NB4 (cell line): Measurements from ENCODE around the gene PACS1.
A peak's percentile ranks its signal among the peaks of the same experiment; 100 is the strongest.

ENCODE experiments used
- DNase-seq: peaks from one replicate; pipeline ENCODE4 v3.0.0; 2010; ENCODE audit warnings: low read depth
- H3K4me3 ChIP-seq: one replicate; pipeline ENCODE4 v1.5.1; 2011; ENCODE audit warnings: mild to moderate bottlenecking, low read depth, low read length, moderate library complexity
- CTCF ChIP-seq: IDR thresholded peaks from one replicate; pipeline ENCODE4 v1.5.1; 2012; ENCODE audit warnings: low read depth, low read length
- MYC ChIP-seq: IDR thresholded peaks from 2 replicates; pipeline ENCODE4 v1.6.1; 2011; ENCODE audit warnings: low read depth, low read length
- POLR2A ChIP-seq: IDR thresholded peaks from 2 replicates; pipeline ENCODE4 v1.6.1; 2011; ENCODE audit warnings: mild to moderate bottlenecking; ENCODE audit not compliant: insufficient read length; ENCODE audit errors: extremely low read depth
- TF ChIP-seq, protein P1 (sequence below): IDR thresholded peaks from 2 replicates; pipeline ENCODE4 v1.6.1; 2011; ENCODE audit warnings: low read depth, low read length

PACS1 gene

DNA sequence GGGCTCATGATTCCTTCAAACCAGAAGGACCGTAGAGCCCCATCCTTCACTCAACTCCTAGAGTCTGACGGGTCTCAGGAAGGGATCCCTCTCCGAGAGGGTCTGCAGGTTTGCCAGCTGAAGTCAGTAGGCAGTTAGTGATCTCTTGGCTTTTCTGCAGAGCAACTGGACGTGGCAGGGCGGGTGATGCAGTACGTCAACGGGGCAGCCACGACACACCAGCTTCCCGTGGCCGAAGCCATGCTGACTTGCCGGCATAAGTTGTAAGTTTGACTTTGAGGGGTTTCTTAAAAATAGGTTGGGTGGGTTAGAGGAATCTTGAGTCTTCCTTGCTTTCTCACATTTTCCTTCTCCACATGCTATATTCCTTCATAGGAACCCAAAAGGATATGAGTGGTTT lies 165.1 kb downstream of the PACS1 start:
- DNase-seq = no peak
- no peak overlapping the region for H3K4me3 ChIP-seq
- TF ChIP-seq CTCF (no peak), POLR2A (no peak), MYC (no peak)
- TF ChIP-seq, protein P1, sequence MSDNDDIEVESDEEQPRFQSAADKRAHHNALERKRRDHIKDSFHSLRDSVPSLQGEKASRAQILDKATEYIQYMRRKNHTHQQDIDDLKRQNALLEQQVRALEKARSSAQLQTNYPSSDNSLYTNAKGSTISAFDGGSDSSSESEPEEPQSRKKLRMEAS = no peak

GRCh38 chr11:66237867-66238266 lies 167.8 kb downstream of the PACS1 start:
- TF ChIP-seq POLR2A (no peak), MYC (no peak), CTCF (no peak)
- TF ChIP-seq, protein P1 = no peak
- DNase-seq = no peak
- no peak overlapping the region for H3K4me3 ChIP-seq

- peak; percentile 49 for DNase-seq
- H3K4me3 ChIP-seq = no peak overlapping the region
- TF ChIP-seq MYC = no peak
- no peak for TF ChIP-seq CTCF
- TF ChIP-seq POLR2A = no peak
- TF ChIP-seq, protein P1 = no peak
Measured at GRCh38 chr11:66238786-66239413, 168.8 kb downstream of the PACS1 start.

DNA sequence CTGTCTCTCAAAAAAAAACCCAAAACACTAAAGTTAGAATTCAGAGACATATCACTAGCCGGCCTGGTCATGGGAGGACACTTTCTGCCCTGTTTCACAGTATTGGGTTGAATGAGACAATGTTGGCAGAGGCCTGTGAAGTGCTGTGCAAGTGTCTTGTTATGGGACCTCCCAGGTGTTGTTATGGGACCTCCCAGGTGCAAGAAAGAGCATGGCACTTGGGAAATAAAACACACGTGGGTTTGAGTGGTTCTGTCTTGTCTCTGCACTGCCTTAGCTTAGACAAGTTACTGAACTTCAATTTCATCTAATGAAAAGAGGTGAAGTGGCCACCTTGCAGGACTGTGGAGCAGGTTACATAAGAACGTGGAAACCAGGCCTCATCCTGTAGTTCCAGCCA lies 169.4 kb downstream of the PACS1 start:
- no peak overlapping the region for H3K4me3 ChIP-seq
- DNase-seq = no peak
- TF ChIP-seq, protein P1 = no peak
- TF ChIP-seq CTCF (no peak), MYC (no peak), POLR2A (no peak)

DNA sequence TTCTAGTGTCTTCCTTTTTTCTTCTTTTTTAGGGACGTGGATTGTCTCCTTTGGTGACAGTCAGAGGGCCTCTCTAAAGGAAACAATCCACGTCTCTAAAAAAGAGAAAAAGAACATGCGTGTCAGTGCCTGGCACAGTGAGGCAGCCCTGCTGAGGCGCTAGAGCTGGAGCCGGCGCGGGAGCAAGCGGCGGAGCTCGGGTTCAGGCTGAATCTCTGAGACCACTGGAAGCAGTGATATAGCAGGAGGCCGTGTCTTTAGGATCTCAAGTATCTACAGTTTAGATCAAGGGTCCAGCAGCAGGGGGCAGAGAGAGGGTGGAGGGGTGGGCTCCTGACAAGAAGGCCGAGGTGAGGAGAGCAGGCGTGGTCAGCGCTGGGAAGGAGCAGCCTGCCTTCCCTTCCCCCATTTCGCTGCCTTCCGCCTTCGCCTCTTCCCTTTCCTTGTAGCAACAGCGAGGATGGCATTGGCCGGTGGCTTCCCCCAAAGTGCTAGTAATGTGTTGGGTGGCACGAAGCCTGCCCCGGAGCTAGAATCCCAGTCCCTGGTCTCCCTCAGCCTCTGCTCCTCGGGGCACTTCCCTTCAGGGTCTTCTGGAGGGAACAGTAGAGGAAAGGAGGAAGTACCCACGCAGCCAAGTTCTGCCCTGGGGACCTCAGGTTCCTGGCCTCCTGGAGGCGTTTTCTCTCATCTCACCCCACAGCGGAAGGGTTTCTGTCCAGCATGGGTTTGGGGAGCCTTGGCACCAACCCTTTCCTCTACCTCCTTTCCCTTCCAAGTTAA lies 170.1 kb downstream of the PACS1 start:
- peak; percentile 69 for DNase-seq
- TF ChIP-seq POLR2A = no peak
- TF ChIP-seq CTCF = no peak
- TF ChIP-seq, protein P1 = no peak
- no peak for TF ChIP-seq MYC
- no peak overlapping the region for H3K4me3 ChIP-seq
